IMR-90 (cell line): ENCODE measurements around the gene CPSF4. TPM values are rescaled to one million over a fixed set of nuclear protein-coding genes. Genes with fewer than 3 reads are reported as not detected.

Experiments
- polyA plus RNA-seq, 3 experiments: library from polyadenylated mRNA; depleted of rRNA; stranded (reverse); fragments of >200 nt; gene quantifications; 2 replicates each; pipeline ENCODE4 v1.2.3, GENCODE V29; 2012; ENCODE audit warnings: low replicate concordance in 1 of 3
- total RNA-seq: library from RNA; depleted of rRNA; stranded (reverse); fragments of >200 nt; gene quantifications from 2 replicates; pipeline ENCODE4 v1.2.3, GENCODE V29; 2012; rRNA removed

CPSF4 gene
- total and polyA plus RNA-seq, 2 of the 4 experiments (the other 2 are of a cell fraction) = 23.8 to 44.9 TPM

Other genes starting within 250 kb of the CPSF4 start
- gene KPNA7, start 230.8 kb upstream of the CPSF4 start, total RNA-seq = not detected in 2 replicates
- gene KPNA7, start 230.8 kb upstream of the CPSF4 start, polyA plus RNA-seq (2012; rRNA removed) = not detected in 2 replicates
- gene MYH16, start 166.1 kb upstream of the CPSF4 start, total RNA-seq = 0.18 and 0.28 TPM in 2 replicates
- gene MYH16, start 166.1 kb upstream of the CPSF4 start, polyA plus RNA-seq (2012; rRNA removed) = 0.03 and 0.09 TPM in 2 replicates
- gene ARPC1A, start 113.0 kb upstream of the CPSF4 start, total RNA-seq = 321 and 327 TPM in 2 replicates
- gene ARPC1A, start 113.0 kb upstream of the CPSF4 start, polyA plus RNA-seq (2012; rRNA removed) = 253 and 260 TPM in 2 replicates
- gene ARPC1B, start 64.2 kb upstream of the CPSF4 start, total RNA-seq = 243 and 351 TPM in 2 replicates
- gene ARPC1B, start 64.2 kb upstream of the CPSF4 start, polyA plus RNA-seq (2012; rRNA removed) = 488 and 548 TPM in 2 replicates
- gene PDAP1, start 30.3 kb upstream of the CPSF4 start, total RNA-seq = 40.3 and 124 TPM in 2 replicates
- 123 and 193 TPM in 2 replicates for gene PDAP1, start 30.3 kb upstream of the CPSF4 start, polyA plus RNA-seq (2012; rRNA removed)
- 72.6 and 111 TPM in 2 replicates for gene BUD31, start 30.0 kb upstream of the CPSF4 start, total RNA-seq
- gene BUD31, start 30.0 kb upstream of the CPSF4 start, polyA plus RNA-seq (2012; rRNA removed) = 94.2 and 97.2 TPM in 2 replicates
- gene PTCD1, start 145 bp upstream of the CPSF4 start, total RNA-seq = 2.2 and 2.8 TPM in 2 replicates
- gene PTCD1, start 145 bp upstream of the CPSF4 start, polyA plus RNA-seq (2012; rRNA removed) = 4.0 and 4.7 TPM in 2 replicates
- gene ATP5MF, start 27.2 kb downstream of the CPSF4 start, total RNA-seq = 559 and 1,184 TPM in 2 replicates
- 1,472 and 2,029 TPM in 2 replicates for gene ATP5MF, start 27.2 kb downstream of the CPSF4 start, polyA plus RNA-seq (2012; rRNA removed)
- gene ZNF789, start 33.9 kb downstream of the CPSF4 start, total RNA-seq = 4.2 and 4.8 TPM in 2 replicates
- 7.4 and 8.9 TPM in 2 replicates for gene ZNF789, start 33.9 kb downstream of the CPSF4 start, polyA plus RNA-seq (2012; rRNA removed)
- gene ZNF394, start 61.3 kb downstream of the CPSF4 start, total RNA-seq = 22.8 and 24.7 TPM in 2 replicates
- gene ZNF394, start 61.3 kb downstream of the CPSF4 start, polyA plus RNA-seq (2012; rRNA removed) = 10.7 and 10.9 TPM in 2 replicates
- gene ZKSCAN5, start 65.7 kb downstream of the CPSF4 start, total RNA-seq = 15.8 and 16.3 TPM in 2 replicates
- 5.4 and 5.5 TPM in 2 replicates for gene ZKSCAN5, start 65.7 kb downstream of the CPSF4 start, polyA plus RNA-seq (2012; rRNA removed)
- gene FAM200A, start 113.2 kb downstream of the CPSF4 start, total RNA-seq = 5.9 and 10.3 TPM in 2 replicates
- gene FAM200A, start 113.2 kb downstream of the CPSF4 start, polyA plus RNA-seq (2012; rRNA removed) = 4.5 and 6.0 TPM in 2 replicates
- gene ZNF655, start 119.7 kb downstream of the CPSF4 start, total RNA-seq = 49.6 and 56.4 TPM in 2 replicates
- gene ZNF655, start 119.7 kb downstream of the CPSF4 start, polyA plus RNA-seq (2012; rRNA removed) = 47.9 and 54.7 TPM in 2 replicates
- 0.54 and 0.56 TPM in 2 replicates for gene TMEM225B, start 159.3 kb downstream of the CPSF4 start, total RNA-seq
- 0.27 and 0.32 TPM in 2 replicates for gene TMEM225B, start 159.3 kb downstream of the CPSF4 start, polyA plus RNA-seq (2012; rRNA removed)
- gene ZSCAN25, start 178.0 kb downstream of the CPSF4 start, total RNA-seq = 9.0 and 9.2 TPM in 2 replicates
- gene ZSCAN25, start 178.0 kb downstream of the CPSF4 start, polyA plus RNA-seq (2012; rRNA removed) = 6.2 TPM in 2 replicates
- gene CYP3A5, start 241.1 kb downstream of the CPSF4 start, total RNA-seq = not detected in 2 replicates
- not detected in 2 replicates for gene CYP3A5, start 241.1 kb downstream of the CPSF4 start, polyA plus RNA-seq (2012; rRNA removed)